Measurements from ENCODE around the gene KIAA1958.

- no peak for TF ChIP-seq CTCF (conservative IDR thresholded peaks at IDR 0.05; ENCODE audit: low read depth, low read length)
- no peak for TF ChIP-seq EZH2 (IDR thresholded peaks at IDR 0.05; ENCODE audit: borderline replicate concordance, low read depth, low read length, poor library complexity, severe bottlenecking)
These were observed 63.9 kb downstream of the KIAA1958 start for GRCh38 chr9:112550531-112550930.
